CD4-positive, alpha-beta T cell treated with Interleukin-17A for 1 hour (primary cell): ENCODE measurements around the gene ITGB1.
A peak's percentile ranks its signal among the peaks of the same experiment; 100 is the strongest.
"Not testable (repeated sequence)": the region's sequence is repeated elsewhere in the genome, so short reads cannot be mapped to it uniquely, and the experiment has no call there.

Source experiments
- DNase-seq: peaks from one replicate; pipeline ENCODE4 v3.0.0-alpha.2; 2020

Gene ITGB1

GRCh38 chr10:32958085-32959005 is at the start of gene ITGB1:
Gene ITGB1 (minus strand): TSS chr10:32958230. CDS start chr10:32935558, 22,672 bp downstream.
- DNase-seq = peak; percentile 82

GRCh38 chr10:33006342-33006887 is 48.4 kb upstream of the ITGB1 start:
- no peak for DNase-seq

GRCh38 chr10:33005322-33006301 is 47.6 kb upstream of the ITGB1 start:
- DNase-seq = no peak

GRCh38 chr10:33001908-33002492 is 44.0 kb upstream of the ITGB1 start:
- no peak for DNase-seq

DNA sequence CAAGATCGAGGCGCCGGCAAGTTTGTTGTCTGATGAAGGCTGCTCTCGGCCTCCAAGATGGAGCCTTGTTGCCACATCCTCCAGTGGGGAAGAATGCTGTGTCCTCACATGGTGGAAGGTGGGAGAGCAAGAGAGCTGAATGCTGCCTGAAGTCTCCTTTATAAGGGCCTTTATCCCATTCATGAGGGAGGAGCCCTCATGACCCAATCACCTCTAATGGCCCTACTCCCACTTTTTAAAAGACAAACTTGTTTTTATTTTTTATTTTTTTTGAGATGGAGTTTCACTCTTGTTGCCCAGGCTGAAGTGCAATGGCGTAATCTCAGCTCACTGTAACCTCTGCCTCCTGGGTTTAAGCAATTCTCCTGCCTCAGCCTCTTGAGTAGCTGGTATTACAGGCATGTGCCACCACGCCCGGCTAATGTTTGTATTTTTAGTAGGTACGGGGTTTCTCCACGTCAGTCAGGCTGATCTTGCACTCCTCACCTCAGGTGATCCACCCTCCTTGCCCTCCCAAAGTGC is 40.1 kb upstream of the ITGB1 start:
- not testable (repeated sequence) for DNase-seq

DNA sequence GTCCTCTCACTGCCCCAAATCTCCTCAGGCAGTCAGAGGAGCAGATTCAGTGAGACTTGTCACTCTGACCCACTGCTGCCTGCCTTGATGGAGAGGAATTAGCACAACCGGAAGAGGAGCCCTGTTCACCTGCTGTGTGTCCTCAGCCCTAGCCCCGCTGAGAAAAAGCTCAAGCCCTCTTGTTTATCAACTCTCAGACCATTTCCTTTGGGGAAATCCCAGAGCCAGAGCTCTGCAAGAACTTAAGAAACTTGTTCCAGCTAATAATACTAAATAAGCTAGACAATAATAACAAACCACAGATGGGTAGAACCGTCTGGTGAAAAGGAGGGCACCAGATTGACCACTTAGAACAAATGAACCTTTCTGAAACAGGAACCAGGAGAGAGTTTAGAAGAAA is 37.7 kb upstream of the ITGB1 start:
- no peak for DNase-seq

- no peak for DNase-seq
These were observed 37.1 kb upstream of the ITGB1 start for GRCh38 chr10:32995066-32995622.

- not testable (repeated sequence) for DNase-seq
These were observed 36.6 kb upstream of the ITGB1 start for GRCh38 chr10:32994632-32995031.

DNA sequence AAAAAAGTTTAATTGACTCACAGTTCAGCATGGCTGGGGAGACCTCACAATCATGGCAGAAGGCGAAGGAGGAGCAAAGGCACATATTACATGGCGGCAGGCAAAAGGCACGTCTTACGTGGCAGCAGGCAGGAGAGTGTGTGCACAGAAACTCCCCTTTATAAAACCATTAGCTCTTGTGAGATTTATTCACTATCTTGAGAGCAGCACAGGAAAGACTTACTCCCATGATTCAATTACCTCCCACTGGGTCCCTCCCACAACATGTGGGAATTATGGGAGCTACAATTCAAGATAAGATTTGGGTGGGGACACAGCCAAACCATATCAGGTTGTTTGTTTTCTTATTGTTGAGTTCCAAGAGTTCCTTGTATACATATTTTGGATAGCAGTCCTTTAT is 34.3 kb upstream of the ITGB1 start:
- not testable (repeated sequence) for DNase-seq

GRCh38 chr10:32990811-32991210 is 32.8 kb upstream of the ITGB1 start:
- DNase-seq = no peak

DNA sequence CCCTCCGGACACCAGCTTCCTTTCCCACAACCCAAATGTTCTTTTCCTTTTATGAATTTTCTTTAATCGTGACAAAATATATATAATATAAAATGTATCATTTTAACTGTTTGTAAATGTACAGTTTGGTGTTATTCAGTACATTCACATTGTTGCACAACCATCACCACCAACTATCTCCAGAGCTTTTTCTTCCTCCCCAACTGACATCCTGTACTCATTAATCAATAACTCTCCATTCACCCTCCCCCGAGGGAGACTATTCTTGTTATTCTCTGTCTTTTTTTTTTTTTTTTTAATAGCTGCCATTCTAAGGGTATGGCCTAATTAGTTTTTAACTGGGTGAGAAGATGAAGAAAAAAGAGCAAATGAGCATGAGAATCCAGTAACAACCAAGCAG is 30.6 kb upstream of the ITGB1 start:
- DNase-seq = no peak

DNA sequence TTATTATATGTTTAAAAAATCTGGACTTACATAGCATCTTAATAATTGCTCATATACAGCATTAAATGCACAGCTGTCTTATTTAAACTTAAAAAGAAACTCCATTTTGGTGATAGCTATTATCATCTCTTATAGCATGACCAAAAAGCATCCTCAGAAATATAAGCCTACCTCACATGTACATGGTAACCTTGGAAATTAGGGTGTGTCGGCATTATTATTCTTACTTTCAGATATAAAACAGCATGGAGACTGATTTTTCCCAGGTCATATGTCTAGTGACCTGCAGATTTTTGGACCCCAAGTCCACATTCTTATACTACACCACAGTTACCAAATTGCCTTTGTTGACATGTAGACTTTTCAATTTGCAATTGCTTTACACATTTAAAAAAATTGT is 29.1 kb upstream of the ITGB1 start:
- no peak for DNase-seq

DNA sequence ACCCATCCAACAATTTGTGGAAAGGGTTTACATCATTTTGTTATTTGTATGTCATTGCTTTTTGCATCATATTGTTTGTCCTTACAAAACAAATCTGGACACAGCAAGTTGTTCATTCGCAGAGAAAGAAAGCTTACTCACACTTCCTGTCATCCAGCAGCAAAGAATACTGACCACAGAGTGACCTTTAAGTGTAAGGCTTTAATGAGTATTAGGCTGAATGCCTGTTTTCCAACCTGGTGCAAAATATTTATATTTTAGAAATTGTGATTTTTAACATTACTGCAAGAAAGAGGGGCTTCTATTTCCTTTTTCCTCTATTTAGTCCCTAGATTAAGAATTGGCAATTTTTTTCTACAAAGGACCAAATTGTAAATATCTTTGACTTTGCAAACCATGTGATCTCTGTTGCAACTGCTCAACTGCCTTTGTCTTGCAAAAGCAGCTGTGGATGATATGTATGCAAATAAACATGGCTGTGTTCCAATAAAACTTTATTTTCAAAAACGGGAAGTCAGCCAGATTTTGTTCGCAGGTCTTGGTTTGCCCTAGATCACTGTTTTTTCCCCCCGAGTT is 27.8 kb upstream of the ITGB1 start:
- DNase-seq = no peak

DNA sequence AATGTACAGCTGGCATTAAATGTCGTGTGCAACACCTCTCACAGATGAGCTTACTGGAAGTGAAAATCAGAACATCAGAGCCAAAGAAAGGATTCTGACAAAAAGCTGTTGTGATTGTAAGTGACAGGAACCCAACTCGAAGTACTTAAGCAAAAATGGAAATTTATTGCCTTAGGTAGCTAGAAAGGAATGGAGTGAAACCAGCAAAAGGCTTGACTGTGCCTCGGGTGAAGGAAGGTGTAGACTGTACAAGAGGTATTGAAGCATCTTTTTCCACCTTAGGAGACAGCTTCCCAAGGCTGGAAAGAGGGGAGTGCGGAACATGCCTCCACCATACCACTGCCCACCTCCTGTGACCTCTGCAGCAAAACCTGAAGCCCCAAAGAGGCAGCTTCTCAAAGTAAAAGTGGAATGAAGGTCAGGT is 27.3 kb upstream of the ITGB1 start:
- DNase-seq = no peak

DNA sequence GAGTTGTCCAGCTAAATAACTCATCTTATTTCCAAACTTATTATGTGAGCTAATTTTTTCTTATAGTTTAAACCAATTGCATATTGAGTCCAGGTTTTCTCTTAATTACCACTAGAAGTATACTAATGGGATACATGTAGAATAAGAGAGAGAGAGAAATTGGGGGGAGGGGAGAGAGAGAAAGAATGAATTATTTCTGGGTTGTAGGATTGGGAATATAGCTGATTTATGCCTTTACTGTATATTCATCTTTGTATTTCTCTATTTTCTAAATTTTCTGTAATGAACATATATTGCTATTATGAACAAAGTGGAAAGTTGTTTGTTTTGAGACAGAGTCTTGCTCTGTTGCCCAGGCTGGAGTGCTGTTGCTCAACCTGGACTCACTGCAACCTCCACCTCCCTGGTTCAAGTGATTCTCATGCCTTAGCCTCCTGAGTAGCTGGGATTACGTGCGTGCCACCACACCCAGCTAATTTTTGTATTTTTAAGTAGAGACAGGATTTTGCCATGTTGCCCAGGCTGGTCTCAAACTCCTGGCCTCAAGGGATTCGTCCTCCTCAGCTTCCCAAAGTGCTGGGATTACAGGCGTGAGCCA is 26.1 kb upstream of the ITGB1 start:
- DNase-seq = no peak

DNA sequence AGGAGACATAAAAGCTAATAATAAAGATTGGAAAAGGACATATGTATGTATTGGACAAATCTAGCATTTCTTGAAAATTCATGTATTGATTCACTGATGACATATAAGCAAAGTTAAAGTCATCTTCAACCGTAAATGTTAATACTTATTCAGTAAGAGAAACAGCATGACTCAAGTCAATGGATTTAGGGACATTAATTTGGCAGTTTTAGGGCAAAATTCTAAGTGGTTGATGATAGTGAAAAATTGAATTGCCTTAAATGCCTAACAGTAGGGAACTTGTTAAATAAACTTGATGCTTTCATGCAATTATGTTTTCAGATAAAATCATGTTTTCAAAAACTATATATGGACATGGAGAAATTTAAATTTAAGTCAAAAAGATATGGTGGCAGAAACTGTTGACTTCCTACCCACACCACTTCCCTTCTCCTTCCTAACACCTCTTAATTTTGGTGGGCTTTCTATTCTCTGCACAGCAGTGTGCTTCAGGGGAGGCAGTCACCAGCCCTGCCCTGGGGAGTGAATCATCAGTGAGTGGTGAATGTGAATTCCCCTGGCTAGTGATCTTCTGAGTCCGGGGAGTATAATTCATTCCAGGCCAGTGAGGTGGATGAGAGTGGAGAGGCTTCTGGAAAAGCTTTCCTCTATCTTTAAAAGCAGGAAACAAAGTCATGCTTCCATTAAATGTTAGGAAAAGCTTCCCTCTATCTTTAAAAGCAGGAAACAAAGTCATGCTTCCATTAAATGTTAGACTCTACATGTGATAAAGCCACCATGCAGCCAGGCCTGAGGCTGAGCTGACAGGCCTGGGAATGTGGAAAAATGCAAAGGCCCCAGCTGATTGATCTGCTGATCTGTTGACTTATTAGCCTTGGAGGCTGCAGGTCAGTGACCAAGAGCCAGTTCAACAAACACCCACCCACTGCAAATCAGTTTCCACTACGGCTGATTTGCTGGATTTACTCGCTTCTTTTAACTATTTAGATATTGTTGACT is 25.2 kb upstream of the ITGB1 start:
- DNase-seq = peak; percentile 55

GRCh38 chr10:32982293-32982709 is 24.3 kb upstream of the ITGB1 start:
- no peak for DNase-seq

GRCh38 chr10:32981760-32982159 is 23.7 kb upstream of the ITGB1 start:
- peak; percentile 56 for DNase-seq

GRCh38 chr10:32980558-32981468 is 22.8 kb upstream of the ITGB1 start:
- DNase-seq = peak; percentile 86
